Measurements from ENCODE around the gene MID1IP1.

- TF ChIP-seq SUZ12 (IDR thresholded peaks at IDR 0.05; ENCODE audit: extremely low read depth, insufficient read depth, insufficient read length) (no peak), YY1 (IDR thresholded peaks at IDR 0.05; ENCODE audit: insufficient read depth, insufficient read length) (no peak)
Measured at GRCh38 chrX:38847903-38848230, 46.6 kb downstream of the MID1IP1 start.

All from NT2/D1 (cell line).